Measurements from ENCODE around the gene CCDC85C. TPM values are rescaled to one million over a fixed set of nuclear protein-coding genes. Genes with fewer than 3 reads are reported as not detected.

CCDC85C gene
- total RNA-seq, 6 donors from 2014 or later, result 5.2 to 31.0 (median 20.4) TPM

- 72 to 79% methylated on average over 3 to 4 of the region's 4 CpGs for WGBS, 2 donors
- no peak overlapping the region for H3K4me3 ChIP-seq
- no peak overlapping the region for H3K27ac ChIP-seq
- no peaks in the 10 kb centered on the region for H3K27me3 ChIP-seq
- H3K4me1 ChIP-seq, result peaks cover 8 to 15% (median 10%) of the 10 kb centered on the region in 4 donors
- H3K9me3 ChIP-seq, result no peaks in the 10 kb centered on the region
- no peak for ATAC-seq (ENCODE audit: low FRiP score in 2 of 2)
- no peak for TF ChIP-seq EP300 (IDR thresholded peaks at IDR 0.05)
- no peak for TF ChIP-seq POLR2AphosphoS5 (IDR thresholded peaks at IDR 0.05)
- no peak for TF ChIP-seq CTCF (IDR thresholded peaks at IDR 0.05)
- TF ChIP-seq POLR2A (IDR thresholded peaks at IDR 0.05), result no peak
- DNase-seq, result no peak
- no peaks in the 10 kb centered on the region for H3K36me3 ChIP-seq
These were observed 74.1 kb downstream of the CCDC85C start for GRCh38 chr14:99529899-99530298.

- Histone ChIP-seq H3K27ac (no peak overlapping the region), H3K27me3 (no peaks in the 10 kb centered on the region), H3K9me3 (no peaks in the 10 kb centered on the region), H3K4me3 (no peak overlapping the region), H3K36me3 (no peaks in the 10 kb centered on the region), H3K4me1 (peaks cover 27 to 39% (median 30%) of the 10 kb centered on the region in 4 donors)
- no peak for ATAC-seq (ENCODE audit: low FRiP score in 2 of 2)
- TF ChIP-seq CTCF (IDR thresholded peaks at IDR 0.05), result no peak
- peak in 1 of 2 donors; percentile 58 for DNase-seq
- WGBS, 2 donors, result 89 to 99% methylated on average over 10 to 16 of the region's 19 CpGs
These were observed 76.5 kb downstream of the CCDC85C start for GRCh38 chr14:99527427-99528076.

GRCh38 chr14:99527026-99527425 is 77.0 kb downstream of the CCDC85C start:
- DNase-seq (no peak), ATAC-seq (ENCODE audit: low FRiP score in 2 of 2) (no peak)
- peaks cover 29 to 44% (median 30%) of the 10 kb centered on the region in 4 donors for H3K4me1 ChIP-seq
- WGBS, 2 donors, result 91% methylated on average over 12 of the region's 12 CpGs
- no peaks in the 10 kb centered on the region for H3K27me3 ChIP-seq
- TF ChIP-seq EP300 (IDR thresholded peaks at IDR 0.05), result no peak
- TF ChIP-seq POLR2A (IDR thresholded peaks at IDR 0.05), result no peak
- no peak for TF ChIP-seq CTCF (IDR thresholded peaks at IDR 0.05)
- no peak for TF ChIP-seq POLR2AphosphoS5 (IDR thresholded peaks at IDR 0.05)
- H3K27ac ChIP-seq, result no peak overlapping the region
- H3K4me3 ChIP-seq, result no peak overlapping the region
- no peaks in the 10 kb centered on the region for H3K9me3 ChIP-seq
- no peaks in the 10 kb centered on the region for H3K36me3 ChIP-seq

- Histone ChIP-seq H3K27me3 (no peaks in the 10 kb centered on the region), H3K4me1 (peaks cover 30 to 50% (median 30%) of the 10 kb centered on the region in 4 donors), H3K27ac (peak overlapping the region in 3 of 4 donors; percentile 21 to 45 (median 37)), H3K36me3 (no peaks in the 10 kb centered on the region), H3K4me3 (no peak overlapping the region), H3K9me3 (no peaks in the 10 kb centered on the region)
- DNase-seq, result peak in 1 of 2 donors; percentile 74
- no peak for ATAC-seq (ENCODE audit: low FRiP score in 2 of 2)
- TF ChIP-seq POLR2A (IDR thresholded peaks at IDR 0.05) (no peak), EP300 (IDR thresholded peaks at IDR 0.05) (no peak), CTCF (IDR thresholded peaks at IDR 0.05) (no peak), POLR2AphosphoS5 (IDR thresholded peaks at IDR 0.05) (no peak)
- 98% methylated on average over 8 of the region's 12 CpGs; no CpG with 5 or more reads in 1 of the 2 donors for WGBS, 2 donors
These were observed 78.3 kb downstream of the CCDC85C start for GRCh38 chr14:99525699-99526080.
